ENCODE data around the gene TXNRD3. TPM values are rescaled to one million over a fixed set of nuclear protein-coding genes. Genes with fewer than 3 reads are reported as not detected.

The TXNRD3 gene
- total RNA-seq, 2 experiments from 2014 or later = 1.8 to 2.5 TPM

DNA sequence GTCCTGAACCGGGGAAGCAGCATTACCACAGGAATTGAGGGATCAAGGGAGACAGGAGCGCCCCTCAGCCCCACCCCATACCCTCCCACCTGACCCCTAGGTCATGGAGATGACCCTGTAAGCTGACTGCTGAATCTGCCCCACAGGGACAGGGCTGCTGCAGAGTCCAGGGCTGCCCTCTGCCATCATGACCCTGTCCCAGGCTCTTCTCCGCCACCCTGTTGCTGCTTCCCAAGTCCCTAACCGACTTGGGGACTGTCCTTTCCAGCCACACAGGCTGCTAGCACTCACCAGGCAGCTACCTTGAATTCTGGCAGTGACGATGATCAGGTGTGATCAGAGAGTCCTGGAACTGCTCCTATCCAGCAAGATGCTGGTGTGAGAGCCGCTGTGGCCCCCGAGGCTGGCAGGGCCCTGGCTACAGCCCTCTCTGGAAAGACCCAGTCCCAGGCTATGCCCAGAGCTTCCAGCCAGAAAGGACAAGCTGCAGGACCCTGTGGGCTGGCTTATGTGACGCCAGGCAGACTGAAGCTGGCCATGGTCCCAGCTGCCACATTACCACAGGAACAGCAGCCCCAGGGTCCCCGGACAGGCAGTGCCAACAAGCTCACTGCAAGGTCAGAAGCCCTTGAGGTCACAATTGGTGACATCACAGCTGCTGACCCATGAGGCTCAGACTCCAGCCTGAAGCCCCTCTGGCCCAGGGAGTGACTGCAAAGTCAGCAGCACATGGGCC, 96.4 kb downstream of the TXNRD3 start, which contains the start of gene C3orf22:
Gene C3orf22, minus strand, starts transcription at position 597 of the 736 bp plus-strand sequence. CDS start 5,542 bp downstream, outside the sequence.
- POLR2A ChIA-PET = no interaction called here

DNA sequence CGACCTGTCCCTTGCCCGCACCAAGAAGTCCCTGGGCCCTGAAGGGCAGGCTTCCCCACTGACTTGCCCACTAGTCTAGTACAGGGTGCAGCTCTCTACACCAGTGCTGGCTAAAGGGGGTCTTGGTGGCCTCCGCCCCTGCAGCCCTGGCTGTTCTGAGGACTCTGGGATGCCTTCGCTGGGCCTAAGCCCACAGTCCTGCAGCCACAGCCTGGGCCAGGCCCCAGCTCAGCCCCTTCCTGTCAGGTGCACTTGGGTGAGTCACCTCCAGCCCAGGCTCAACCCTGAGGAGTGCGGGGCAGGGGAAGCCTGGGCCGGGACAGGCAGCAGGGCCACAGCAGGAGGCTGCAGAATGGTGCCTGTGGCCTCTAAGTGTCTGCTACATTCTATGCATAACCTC, 97.2 kb downstream of the TXNRD3 start:
- CTCF ChIA-PET = no interaction called here
- POLR2A ChIA-PET = no interaction called here

More for the DNA sequence above, 96.4 kb downstream of the TXNRD3 start, which contains the start of gene C3orf22:
- CTCF ChIA-PET = no interaction called here

DNA sequence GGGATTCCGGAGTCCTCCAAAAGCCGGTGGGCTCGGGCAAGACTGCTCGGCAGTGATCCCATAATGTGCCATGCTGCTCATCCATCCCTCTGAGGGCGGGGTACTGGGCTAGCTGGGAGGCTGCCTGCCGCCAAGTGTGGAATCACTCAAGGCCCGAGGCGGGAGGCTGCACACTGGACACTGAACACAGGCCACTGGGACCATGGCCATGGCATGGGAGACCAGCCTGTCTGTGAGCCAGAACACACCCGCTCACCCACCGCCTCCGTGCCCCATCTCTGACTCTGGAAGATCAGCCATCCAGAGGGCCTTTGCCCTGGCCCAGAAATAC, 97.5 kb downstream of the TXNRD3 start:
- CTCF ChIA-PET = no interaction called here
- POLR2A ChIA-PET = no interaction called here

Other genes starting within 250 kb of the TXNRD3 start
- gene ZXDC, start 179.2 kb downstream of the TXNRD3 start, total RNA-seq = 10 to 100 TPM; 20.5 to 21.8 TPM
- not detected for gene UROC1, start 137.4 kb downstream of the TXNRD3 start, total RNA-seq
- gene CHST13, start 131.0 kb downstream of the TXNRD3 start, total RNA-seq = not detected
- gene C3orf22, start 96.2 kb downstream of the TXNRD3 start, total RNA-seq = not detected
- gene CHCHD6, start 49.1 kb upstream of the TXNRD3 start, total RNA-seq = 10 to 100 TPM; 15.9 to 16.9 TPM

Data from activated CD8-positive, alpha-beta memory T cell treated with anti-CD3 and anti-CD28 coated beads for 36 hours (primary cell).